KMS-11 (cell line): ENCODE results near the gene NDUFS6.

Source experiments
- H2AFZ ChIP-seq: fragments of 200-600 bp; sonication (generic); 2 replicates; pipeline ENCODE4 v1.6.1; 2016; ENCODE audit warnings: antibody characterized with exemption, mixed run types, low read depth
- H3K27ac ChIP-seq: fragments of 200-600 bp; sonication (generic); 2 replicates; pipeline ENCODE4 v1.6.1; 2016; ENCODE audit warnings: mild to moderate bottlenecking, mixed run types
- H3K27me3 ChIP-seq: fragments of 200-600 bp; sonication (generic); 2 replicates; pipeline ENCODE4 v1.6.1; 2017; ENCODE audit warnings: mild to moderate bottlenecking, low read depth, mixed run types, moderate library complexity; ENCODE audit not compliant: insufficient read depth
- H3K36me3 ChIP-seq: fragments of 200-600 bp; sonication (generic); 2 replicates; pipeline ENCODE4 v1.6.1; 2017; ENCODE audit warnings: mild to moderate bottlenecking, mixed run types; ENCODE audit not compliant: insufficient read depth
- H3K4me1 ChIP-seq: fragments of 200-600 bp; sonication (generic); 2 replicates; pipeline ENCODE4 v1.6.1; 2016; ENCODE audit warnings: mild to moderate bottlenecking, low read depth, mixed run types; ENCODE audit not compliant: poor library complexity, severe bottlenecking
- H3K4me2 ChIP-seq: fragments of 200-600 bp; sonication (generic); 2 replicates; pipeline ENCODE4 v1.7.0; 2016; ENCODE audit warnings: mild to moderate bottlenecking, mixed run types
- H3K4me3 ChIP-seq: fragments of 200-600 bp; sonication (generic); IDR thresholded peaks from 2 replicates; pipeline ENCODE4 v1.6.1; 2017; ENCODE audit warnings: low read depth, low read length, mixed read lengths; ENCODE audit not compliant: insufficient read depth
- H3K79me2 ChIP-seq: fragments of 200-600 bp; sonication (generic); 2 replicates; pipeline ENCODE4 v1.6.1; 2016; ENCODE audit warnings: low read depth, mixed run types; ENCODE audit not compliant: insufficient read depth
- H3K9ac ChIP-seq: fragments of 200-600 bp; sonication (generic); 2 replicates; pipeline ENCODE4 v1.6.1; 2016; ENCODE audit warnings: mild to moderate bottlenecking, mixed run types
- H4K20me1 ChIP-seq: fragments of 200-600 bp; sonication (generic); 2 replicates; pipeline ENCODE4 v1.6.1; 2016; ENCODE audit warnings: mild to moderate bottlenecking, mixed run types; ENCODE audit not compliant: insufficient read depth
- CTCF ChIP-seq: fragments of 200-600 bp; sonication (generic); conservative IDR thresholded peaks from 2 replicates; pipeline ENCODE4 v1.6.1; 2017; ENCODE audit warnings: low read depth, mild to moderate bottlenecking, antibody characterized with exemption, low read length, moderate library complexity, mixed read lengths

Gene NDUFS6

DNA sequence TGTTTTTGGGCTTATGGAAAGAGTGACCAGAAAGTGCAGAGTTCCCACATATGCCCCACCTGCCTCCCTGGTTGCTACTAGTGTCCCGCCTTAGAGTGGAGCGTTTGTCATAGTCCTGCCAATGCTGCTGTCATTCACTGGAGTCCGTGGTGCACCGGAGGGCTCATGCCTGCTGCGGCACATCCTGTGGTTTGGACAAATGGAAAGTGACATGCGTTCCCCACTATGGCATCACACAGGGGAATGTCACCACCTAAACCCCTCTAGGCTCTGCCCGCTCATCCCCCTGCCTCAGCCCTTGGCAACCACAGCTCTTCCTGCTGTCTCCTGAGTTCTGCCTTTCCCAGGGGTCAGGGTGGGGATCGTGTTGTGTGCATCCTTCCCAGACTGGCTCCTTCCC is 52.3 kb downstream of the NDUFS6 start:
- Histone ChIP-seq H3K27me3 (peaks cover 32% of the 10 kb centered on the region; the same call in 1 of the 2 replicates), H3K27ac (no peak overlapping the region), H3K9ac (no peak overlapping the region), H4K20me1 (no peaks in the 10 kb centered on the region), H3K4me2 (no peak overlapping the region), H3K79me2 (no peaks in the 10 kb centered on the region), H3K4me3 (no peak overlapping the region), H3K4me1 (no peaks in the 10 kb centered on the region), H3K36me3 (no peaks in the 10 kb centered on the region), H2AFZ (no peak overlapping the region)
- no peak for TF ChIP-seq CTCF

- Histone ChIP-seq H4K20me1 (no peaks in the 10 kb centered on the region), H3K27me3 (peaks cover 31% of the 10 kb centered on the region; the same call in 1 of the 2 replicates), H3K27ac (no peak overlapping the region), H2AFZ (no peak overlapping the region), H3K4me3 (no peak overlapping the region), H3K4me1 (no peaks in the 10 kb centered on the region), H3K36me3 (no peaks in the 10 kb centered on the region), H3K79me2 (no peaks in the 10 kb centered on the region), H3K9ac (no peak overlapping the region), H3K4me2 (no peak overlapping the region)
- no peak for TF ChIP-seq CTCF
Measured at GRCh38 chr5:1855075-1855474, 53.9 kb downstream of the NDUFS6 start.

DNA sequence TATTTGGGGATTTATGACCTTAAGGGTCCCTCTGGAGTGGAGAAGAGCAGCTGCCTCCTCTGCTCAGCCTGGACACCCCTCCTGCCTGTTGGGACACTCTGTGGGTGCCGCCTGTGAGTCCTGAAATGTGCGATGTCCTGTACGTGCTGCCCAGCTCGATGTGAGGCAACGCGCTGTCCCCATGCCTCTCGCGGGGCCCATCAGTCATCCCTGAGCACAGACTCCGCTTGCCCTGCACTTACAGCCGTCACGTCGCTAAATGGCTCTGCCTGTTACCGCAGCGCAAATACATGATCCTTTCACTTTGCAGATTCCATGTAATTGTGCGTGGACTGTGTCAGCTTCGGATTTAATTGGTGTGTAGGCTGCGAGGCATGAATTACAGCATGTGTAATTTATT is 54.4 kb downstream of the NDUFS6 start:
- no peak overlapping the region for H2AFZ ChIP-seq
- no peaks in the 10 kb centered on the region for H4K20me1 ChIP-seq
- H3K79me2 ChIP-seq, result no peaks in the 10 kb centered on the region
- no peaks in the 10 kb centered on the region for H3K36me3 ChIP-seq
- H3K27ac ChIP-seq, result no peak overlapping the region
- H3K27me3 ChIP-seq, result peaks cover 25% of the 10 kb centered on the region; the same call in 1 of the 2 replicates
- no peaks in the 10 kb centered on the region for H3K4me1 ChIP-seq
- TF ChIP-seq CTCF, result no peak
- no peak overlapping the region for H3K4me3 ChIP-seq
- no peak overlapping the region for H3K4me2 ChIP-seq
- no peak overlapping the region for H3K9ac ChIP-seq

- no peak overlapping the region for H3K9ac ChIP-seq
- no peak overlapping the region for H3K4me2 ChIP-seq
- H3K36me3 ChIP-seq, result no peaks in the 10 kb centered on the region
- no peak overlapping the region for H2AFZ ChIP-seq
- H3K4me1 ChIP-seq, result no peaks in the 10 kb centered on the region
- no peaks in the 10 kb centered on the region for H3K79me2 ChIP-seq
- no peak for TF ChIP-seq CTCF
- no peaks in the 10 kb centered on the region for H4K20me1 ChIP-seq
- peaks cover 24% of the 10 kb centered on the region; the same call in 1 of the 2 replicates for H3K27me3 ChIP-seq
- no peak overlapping the region for H3K27ac ChIP-seq
- no peak overlapping the region for H3K4me3 ChIP-seq
Measured at GRCh38 chr5:1856596-1857255, 55.5 kb downstream of the NDUFS6 start.
